Ovary (tissue), 9 donors: Measurements from ENCODE around the gene IFNG-AS1. TPM values are rescaled to one million over a fixed set of nuclear protein-coding genes. Genes with fewer than 3 reads are reported as not detected.

Experiments used
- DNase-seq, 5 donors: peaks; one replicate each; pipeline ENCODE4 v3.0.0-alpha.2; 2019 to 2020
- H3K27ac ChIP-seq, 2 donors: fragments of 200-600 bp; one replicate each; pipeline versions ENCODE4 v1.5.1 to v1.8.0; 2019 to 2022
- H3K27me3 ChIP-seq: fragments of 200-600 bp; one replicate; pipeline ENCODE4 v1.8.0; 2022
- H3K36me3 ChIP-seq: fragments of 200-600 bp; sonication (generic); one replicate; pipeline ENCODE4 v1.5.1; 2019
- H3K4me1 ChIP-seq: one replicate; pipeline ENCODE4 v1.8.1; 2013; ENCODE audit warnings: mild to moderate bottlenecking, moderate library complexity; ENCODE audit not compliant: insufficient read depth
- H3K4me3 ChIP-seq: fragments of 200-600 bp; sonication (generic); one replicate; pipeline ENCODE4 v1.5.1; 2017
- H3K9me3 ChIP-seq, 2 donors: fragments of 200-600 bp in 1 of 2; sonication (generic) in 1 of 2; one replicate each; pipeline versions ENCODE4 v1.5.1 to v1.8.1; 2013 to 2019; ENCODE audit warnings: mild to moderate bottlenecking in 1 of 2, moderate library complexity in 1 of 2
- EP300 ChIP-seq: sonication (generic); formaldehyde crosslinking; IDR thresholded peaks from one replicate; pipeline ENCODE4 v1.6.1; 2017; ENCODE audit warnings: antibody characterized with exemption
- POLR2A ChIP-seq: fragments of 450-650 bp; IDR thresholded peaks from one replicate; pipeline ENCODE4 v1.6.1; 2017; ENCODE audit warnings: antibody characterized with exemption, mild to moderate bottlenecking, moderate library complexity
- WGBS, 3 donors: extraction: QIAGEN DNeasy Blood & Tissue Kit in 1 of 3; methylation state at CpG; one replicate each; pipeline versions ENCODE4 v1.1.5 to v1.1.7; 2013 to 2017; 5-methylcytosine and 5-hydroxymethylcytosine counted together
- intact Hi-C, 4 donors: fragments of 100-400 bp; cut with DNase I; formaldehyde crosslinking; loops; one replicate each; pipeline versions ENCODE4 v1.11.0 to v1.15.1; 2022 to 2023
- polyA plus RNA-seq, 2 donors: library from polyadenylated mRNA; stranded (reverse); fragments of 200-250 nt in 1 of 2; fragments of 350-450 nt in 1 of 2; fragmentation: Illumina TruSeq in 1 of 2; extraction: RNeasy Lipid Tissue Mini Kit (QIAGEN cat#74804) in 1 of 2; gene quantifications; one replicate each; pipeline ENCODE4 v1.2.3, GENCODE V29; 2013 to 2014
- total RNA-seq, 7 donors: library from RNA; depleted of rRNA in 2 of 7; stranded (reverse); fragments of >200 nt in 2 of 7; fragmentation: NEBNext Ultra II Directional in 3 of 7; extraction: Animal tissue kit (Norgen Biotek cat#: 25700) in 3 of 7; gene quantifications; one replicate each; pipeline versions ENCODE4 v1.1.0 to v1.2.4, GENCODE V29; 2016 to 2023
- TF ChIP-seq, protein P1 (sequence below), 3 donors: fragments of 450-650 bp in 2 of 3; fragments of 200-600 bp in 1 of 3; IDR thresholded peaks; one replicate each; pipeline versions ENCODE4 v1.5.1 to v1.8.0; 2016 to 2022; ENCODE audit warnings: antibody characterized with exemption in 3 of 3, mild to moderate bottlenecking in 1 of 3
- donor health status: DM: no; HTN: no; CAD: no; lungs with moderate emphysema.
- donor health status: DM: no; HTN: no; CAD: no.
- donor health status: Bipolar disorder and iron deficiency.
- donor health status: DM: yes; HTN: yes; CAD: no.
- donor health status: DM: no; HTN: no; CAD: no.
- donor health status: DM: yes; HTN: yes; CAD: no.

IFNG-AS1 gene
- total and polyA plus RNA-seq, 9 donors, result not detected

DNA sequence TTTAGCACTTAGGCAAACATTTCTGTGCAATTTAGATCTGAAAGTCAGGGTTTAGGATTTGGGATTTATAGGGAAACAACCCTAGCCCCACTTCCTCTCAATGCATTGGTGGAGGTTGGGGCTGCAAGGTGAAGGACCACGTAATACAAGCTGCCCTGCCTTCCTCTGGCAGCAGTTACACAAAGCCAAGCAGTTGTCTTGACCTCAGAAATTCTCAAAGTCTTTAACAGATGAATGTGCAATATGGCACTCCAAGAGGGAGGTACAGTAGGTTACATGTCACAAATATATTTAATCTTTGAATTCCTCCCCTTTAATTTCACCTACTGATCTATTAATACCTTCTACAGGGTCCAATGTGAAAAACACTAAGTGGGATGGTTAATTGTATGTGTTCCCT is 23.9 kb downstream of the IFNG-AS1 start:
- no peaks in the 10 kb centered on the region for H3K9me3 ChIP-seq
- no peaks in the 10 kb centered on the region for H3K36me3 ChIP-seq
- DNase-seq, result no peak
- no peaks in the 10 kb centered on the region for H3K4me1 ChIP-seq
- H3K27ac ChIP-seq, result no peak overlapping the region
- intact Hi-C loops, result no loop called here
- WGBS, 3 donors, result 77 to 100% (median 80%) methylated on average over 1 of the region's 1 CpG
- no peak overlapping the region for H3K4me3 ChIP-seq
- TF ChIP-seq, protein P1, sequence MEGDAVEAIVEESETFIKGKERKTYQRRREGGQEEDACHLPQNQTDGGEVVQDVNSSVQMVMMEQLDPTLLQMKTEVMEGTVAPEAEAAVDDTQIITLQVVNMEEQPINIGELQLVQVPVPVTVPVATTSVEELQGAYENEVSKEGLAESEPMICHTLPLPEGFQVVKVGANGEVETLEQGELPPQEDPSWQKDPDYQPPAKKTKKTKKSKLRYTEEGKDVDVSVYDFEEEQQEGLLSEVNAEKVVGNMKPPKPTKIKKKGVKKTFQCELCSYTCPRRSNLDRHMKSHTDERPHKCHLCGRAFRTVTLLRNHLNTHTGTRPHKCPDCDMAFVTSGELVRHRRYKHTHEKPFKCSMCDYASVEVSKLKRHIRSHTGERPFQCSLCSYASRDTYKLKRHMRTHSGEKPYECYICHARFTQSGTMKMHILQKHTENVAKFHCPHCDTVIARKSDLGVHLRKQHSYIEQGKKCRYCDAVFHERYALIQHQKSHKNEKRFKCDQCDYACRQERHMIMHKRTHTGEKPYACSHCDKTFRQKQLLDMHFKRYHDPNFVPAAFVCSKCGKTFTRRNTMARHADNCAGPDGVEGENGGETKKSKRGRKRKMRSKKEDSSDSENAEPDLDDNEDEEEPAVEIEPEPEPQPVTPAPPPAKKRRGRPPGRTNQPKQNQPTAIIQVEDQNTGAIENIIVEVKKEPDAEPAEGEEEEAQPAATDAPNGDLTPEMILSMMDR (IDR thresholded peaks at IDR 0.05), result no peak
- TF ChIP-seq EP300 (no peak), POLR2A (no peak)
- H3K27me3 ChIP-seq, result no peaks in the 10 kb centered on the region

DNA sequence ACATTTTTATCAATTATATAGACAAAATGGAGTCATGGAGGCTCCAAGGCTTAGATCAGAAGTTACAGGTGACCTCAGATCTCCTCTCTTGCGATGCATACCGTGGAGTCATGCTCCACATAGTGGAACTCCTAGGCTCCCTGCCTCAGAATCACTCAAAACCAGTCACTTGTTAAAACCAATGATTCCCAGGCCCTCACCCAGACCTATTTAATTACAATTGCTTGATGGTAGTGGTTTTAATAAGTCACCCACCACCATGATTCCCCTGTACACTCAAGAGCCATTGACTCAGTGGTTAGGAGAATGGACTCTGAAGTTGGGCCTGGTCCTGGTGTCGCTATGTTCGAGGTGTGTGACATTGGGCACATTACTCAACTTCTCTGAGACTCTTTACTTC is 26.9 kb downstream of the IFNG-AS1 start:
- no peaks in the 10 kb centered on the region for H3K9me3 ChIP-seq
- TF ChIP-seq POLR2A, result no peak
- no peak for TF ChIP-seq EP300
- TF ChIP-seq, protein P1 (IDR thresholded peaks at IDR 0.05), result no peak
- no peak overlapping the region for H3K4me3 ChIP-seq
- DNase-seq, result no peak
- H3K4me1 ChIP-seq, result no peaks in the 10 kb centered on the region
- intact Hi-C loops, result no loop called here
- no peaks in the 10 kb centered on the region for H3K36me3 ChIP-seq
- WGBS, 3 donors, result 89 to 97% (median 90%) methylated on average over 4 of the region's 4 CpGs
- no peak overlapping the region for H3K27ac ChIP-seq
- H3K27me3 ChIP-seq, result no peaks in the 10 kb centered on the region

DNA sequence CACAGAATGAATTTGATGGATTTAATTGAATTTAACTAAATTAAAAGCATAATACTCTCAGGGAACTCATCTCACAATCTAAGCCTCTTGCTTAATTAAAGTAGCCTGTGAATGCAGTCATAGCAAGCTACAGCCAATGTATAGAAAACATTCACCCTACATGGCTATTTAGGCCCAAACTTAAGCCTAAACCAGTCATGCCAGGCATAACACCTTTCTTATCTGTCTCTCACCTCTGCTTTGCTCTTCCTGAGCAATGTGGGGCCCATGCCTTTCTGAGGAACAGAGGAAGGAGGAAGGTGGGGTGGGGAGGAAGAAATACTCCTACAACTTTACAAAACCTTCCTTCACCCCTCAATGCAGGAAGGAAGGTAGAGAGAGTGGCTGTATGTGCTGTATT is 29.1 kb downstream of the IFNG-AS1 start:
- Histone ChIP-seq H3K27me3 (no peaks in the 10 kb centered on the region), H3K36me3 (no peaks in the 10 kb centered on the region), H3K4me3 (no peak overlapping the region), H3K27ac (no peak overlapping the region), H3K4me1 (no peaks in the 10 kb centered on the region), H3K9me3 (no peaks in the 10 kb centered on the region)
- intact Hi-C loops, result no loop called here
- TF ChIP-seq POLR2A, result no peak
- TF ChIP-seq EP300, result no peak
- TF ChIP-seq, protein P1 (IDR thresholded peaks at IDR 0.05), result no peak
- DNase-seq, result no peak

DNA sequence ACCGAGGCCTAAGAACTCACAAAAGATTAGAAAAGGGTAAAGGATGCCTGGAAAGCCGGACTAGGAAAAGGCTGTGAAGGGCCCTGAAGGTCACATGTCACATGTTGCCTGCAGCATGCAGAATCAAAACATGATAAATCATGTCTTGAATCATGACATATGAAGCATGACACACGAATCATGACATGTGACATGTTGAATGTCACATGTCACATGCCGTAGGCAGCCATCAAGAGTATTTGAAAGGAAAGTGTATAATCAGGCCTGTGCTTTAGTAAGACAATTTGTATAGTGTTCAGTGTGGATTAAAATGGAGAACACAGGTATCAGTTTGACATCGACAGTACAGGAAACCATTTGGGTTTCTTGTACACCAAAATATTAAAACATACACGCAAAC is 30.8 kb downstream of the IFNG-AS1 start:
- H3K27me3 ChIP-seq, result no peaks in the 10 kb centered on the region
- no peak overlapping the region for H3K27ac ChIP-seq
- 72 to 92% (median 78%) methylated on average over 6 of the region's 6 CpGs for WGBS, 3 donors
- H3K36me3 ChIP-seq, result no peaks in the 10 kb centered on the region
- H3K4me3 ChIP-seq, result no peak overlapping the region
- DNase-seq, result no peak
- TF ChIP-seq POLR2A, result no peak
- TF ChIP-seq, protein P1 (IDR thresholded peaks at IDR 0.05), result no peak
- H3K4me1 ChIP-seq, result no peaks in the 10 kb centered on the region
- H3K9me3 ChIP-seq, result no peaks in the 10 kb centered on the region
- intact Hi-C loops, result no loop called here

GRCh38 chr12:68020699-68021098 is 31.5 kb downstream of the IFNG-AS1 start:
- 75 to 80% (median 79%) methylated on average over 5 of the region's 5 CpGs for WGBS, 3 donors
- Histone ChIP-seq H3K4me1 (no peaks in the 10 kb centered on the region), H3K27me3 (no peaks in the 10 kb centered on the region), H3K9me3 (no peaks in the 10 kb centered on the region), H3K27ac (no peak overlapping the region), H3K4me3 (no peak overlapping the region), H3K36me3 (no peaks in the 10 kb centered on the region)
- TF ChIP-seq POLR2A (no peak), EP300 (no peak)
- TF ChIP-seq, protein P1 (IDR thresholded peaks at IDR 0.05), result no peak
- intact Hi-C loops, result no loop called here
- DNase-seq, result no peak
